ENCODE measurements around the gene COQ3.

COQ3 gene, protein sequence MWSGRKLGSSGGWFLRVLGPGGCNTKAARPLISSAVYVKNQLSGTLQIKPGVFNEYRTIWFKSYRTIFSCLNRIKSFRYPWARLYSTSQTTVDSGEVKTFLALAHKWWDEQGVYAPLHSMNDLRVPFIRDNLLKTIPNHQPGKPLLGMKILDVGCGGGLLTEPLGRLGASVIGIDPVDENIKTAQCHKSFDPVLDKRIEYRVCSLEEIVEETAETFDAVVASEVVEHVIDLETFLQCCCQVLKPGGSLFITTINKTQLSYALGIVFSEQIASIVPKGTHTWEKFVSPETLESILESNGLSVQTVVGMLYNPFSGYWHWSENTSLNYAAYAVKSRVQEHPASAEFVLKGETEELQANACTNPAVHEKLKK

DNA sequence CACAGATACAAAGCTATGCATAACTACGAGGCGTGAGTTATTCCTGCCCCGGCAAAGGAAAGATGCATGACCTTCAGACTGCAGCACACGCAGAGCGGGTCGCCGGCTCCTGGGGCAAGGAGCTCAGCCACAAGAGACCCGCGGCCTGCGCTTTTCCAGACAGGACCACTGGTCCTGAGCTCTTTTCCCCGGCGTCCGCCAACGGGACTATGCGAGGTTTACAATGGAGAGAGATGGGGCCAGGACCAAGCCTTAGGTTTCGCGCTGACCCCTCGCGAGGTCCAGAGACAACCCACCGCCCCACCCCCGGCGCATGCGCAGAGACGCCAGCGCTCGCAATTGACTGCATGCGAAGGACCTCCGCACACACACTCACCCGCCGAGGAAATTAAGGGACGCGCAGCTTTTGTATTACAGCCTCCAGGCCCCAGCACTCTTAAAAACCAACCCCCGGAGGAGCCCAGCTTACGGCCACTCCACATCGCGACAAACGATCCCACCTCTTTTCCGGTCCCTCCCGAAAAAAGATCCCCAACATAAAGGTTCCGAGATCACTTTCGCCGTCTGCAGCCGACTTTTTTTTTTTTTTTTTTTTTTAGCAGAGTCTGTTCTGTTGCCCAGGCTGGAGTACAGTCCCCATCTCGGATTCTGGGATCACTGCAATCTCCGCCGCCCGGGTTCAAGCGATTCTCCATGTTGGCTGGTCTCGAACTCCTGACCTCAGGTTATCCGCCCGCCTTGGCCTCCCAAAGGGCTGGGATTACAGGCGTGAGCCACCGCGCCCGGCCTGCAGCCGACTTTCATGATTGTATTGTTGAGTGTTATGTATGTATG lies at the start of gene COQ3:
COQ3 (minus strand) TSS at position 498 of the 834 bp plus-strand sequence; CDS start at position 482, 16 bp downstream.
- DNase-seq = peak; percentile 54

DNA sequence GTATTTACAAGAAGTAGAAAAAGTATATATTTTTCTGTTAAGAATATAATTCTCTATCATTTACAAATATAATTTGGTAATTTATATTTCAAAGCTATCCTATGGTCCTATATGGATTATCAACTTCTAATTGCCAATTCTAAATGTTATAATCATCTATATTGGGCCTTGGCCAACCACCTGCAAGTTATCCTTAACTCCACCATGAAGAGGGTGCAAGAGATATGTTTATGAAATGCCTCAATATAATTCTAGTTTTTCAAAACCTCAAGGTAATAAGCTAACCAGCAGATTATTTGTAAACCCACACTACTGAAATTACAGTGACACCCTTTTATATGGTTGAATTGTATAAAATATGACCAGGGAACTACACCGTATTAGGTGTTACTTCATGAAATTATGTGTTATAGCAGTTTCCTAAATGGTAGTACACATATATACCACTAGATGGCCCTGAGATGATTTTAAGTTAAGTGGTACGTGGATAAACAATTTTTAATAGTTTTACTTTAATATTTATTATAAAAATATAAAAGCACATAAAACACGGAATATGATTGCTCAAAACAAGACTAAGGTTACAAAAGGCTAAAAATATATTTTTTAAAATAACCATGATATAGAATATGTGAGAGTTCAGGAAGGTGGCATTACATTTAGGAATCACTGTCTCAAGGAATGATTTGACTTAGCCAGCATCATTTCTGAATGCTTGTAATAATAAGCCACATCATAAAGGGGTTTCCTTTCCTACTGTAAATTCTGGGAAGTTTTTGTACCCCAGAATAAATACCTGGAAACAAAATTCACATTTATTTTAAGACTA lies 40.9 kb upstream of the COQ3 start:
- DNase-seq = no peak

DNA sequence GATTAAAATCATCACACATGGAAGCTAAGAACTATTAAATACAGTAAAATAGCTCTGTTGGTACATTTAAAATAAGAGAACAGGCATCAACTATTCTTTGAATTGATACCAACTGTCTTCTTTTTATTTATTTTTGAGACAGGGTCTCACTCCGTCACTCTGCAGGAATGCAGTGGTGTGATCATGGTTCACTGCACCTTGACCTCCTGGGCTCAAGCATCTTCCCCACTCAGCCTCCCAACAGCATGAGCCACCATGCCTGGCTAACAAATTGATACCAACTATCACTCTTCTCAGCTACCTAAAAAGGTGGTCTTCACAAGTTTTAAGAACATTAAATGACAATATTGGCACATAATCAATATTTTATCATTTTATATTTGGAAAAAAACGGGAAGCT lies 38.9 kb upstream of the COQ3 start:
- no peak for DNase-seq

DNA sequence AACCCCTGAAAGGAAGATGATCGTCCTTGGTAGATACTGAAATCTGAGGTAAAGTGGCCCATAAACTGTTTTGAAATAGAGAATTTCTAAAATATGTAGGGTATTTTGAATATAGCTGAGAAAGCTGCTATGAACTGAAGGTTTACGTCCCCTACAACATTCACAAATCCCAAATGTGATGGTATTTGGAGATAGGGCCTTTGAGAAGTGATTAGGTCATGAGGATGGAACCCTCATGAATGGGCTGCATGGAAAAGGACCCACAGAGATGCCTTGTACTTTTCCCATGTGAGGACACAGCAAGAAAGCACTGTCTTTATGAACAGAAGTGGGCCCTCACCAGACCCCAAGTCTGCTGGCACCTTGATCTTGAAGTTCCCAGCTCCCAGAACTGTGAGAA lies 37.9 kb upstream of the COQ3 start:
- DNase-seq = no peak

DNA sequence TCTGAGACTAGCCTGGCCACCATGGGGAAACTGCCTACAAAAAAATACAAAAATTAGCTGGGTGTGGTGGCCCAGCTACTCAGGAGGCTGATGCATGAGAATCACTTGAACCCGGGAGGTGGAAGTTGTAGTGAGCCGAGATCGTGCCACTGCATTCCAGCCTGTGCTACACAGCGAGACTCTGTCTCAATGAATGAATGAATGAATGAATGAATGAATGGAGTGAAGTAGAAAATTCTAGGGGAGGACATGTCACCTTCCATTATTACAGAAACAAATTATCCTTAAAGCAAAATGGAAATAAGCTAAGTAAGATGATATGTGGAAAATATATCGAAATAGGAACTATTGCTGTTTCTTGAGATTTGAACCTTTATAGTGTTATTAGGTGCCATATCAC lies 34.0 kb upstream of the COQ3 start:
- no peak for DNase-seq

DNA sequence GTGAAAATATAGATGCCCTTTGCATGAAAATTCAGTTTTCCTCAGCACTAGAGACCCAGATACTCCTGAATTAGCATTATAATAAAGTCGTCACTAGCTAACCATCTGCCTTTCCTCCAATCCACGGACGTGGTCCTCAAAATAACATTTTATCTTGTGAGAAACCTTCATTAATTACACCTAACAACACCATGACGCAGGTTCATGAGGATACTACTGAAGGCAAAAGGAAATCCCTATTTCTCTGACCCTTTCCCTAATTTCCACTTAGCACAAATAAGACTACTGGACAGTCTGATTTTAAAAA lies 32.4 kb upstream of the COQ3 start:
- no peak for DNase-seq

DNA sequence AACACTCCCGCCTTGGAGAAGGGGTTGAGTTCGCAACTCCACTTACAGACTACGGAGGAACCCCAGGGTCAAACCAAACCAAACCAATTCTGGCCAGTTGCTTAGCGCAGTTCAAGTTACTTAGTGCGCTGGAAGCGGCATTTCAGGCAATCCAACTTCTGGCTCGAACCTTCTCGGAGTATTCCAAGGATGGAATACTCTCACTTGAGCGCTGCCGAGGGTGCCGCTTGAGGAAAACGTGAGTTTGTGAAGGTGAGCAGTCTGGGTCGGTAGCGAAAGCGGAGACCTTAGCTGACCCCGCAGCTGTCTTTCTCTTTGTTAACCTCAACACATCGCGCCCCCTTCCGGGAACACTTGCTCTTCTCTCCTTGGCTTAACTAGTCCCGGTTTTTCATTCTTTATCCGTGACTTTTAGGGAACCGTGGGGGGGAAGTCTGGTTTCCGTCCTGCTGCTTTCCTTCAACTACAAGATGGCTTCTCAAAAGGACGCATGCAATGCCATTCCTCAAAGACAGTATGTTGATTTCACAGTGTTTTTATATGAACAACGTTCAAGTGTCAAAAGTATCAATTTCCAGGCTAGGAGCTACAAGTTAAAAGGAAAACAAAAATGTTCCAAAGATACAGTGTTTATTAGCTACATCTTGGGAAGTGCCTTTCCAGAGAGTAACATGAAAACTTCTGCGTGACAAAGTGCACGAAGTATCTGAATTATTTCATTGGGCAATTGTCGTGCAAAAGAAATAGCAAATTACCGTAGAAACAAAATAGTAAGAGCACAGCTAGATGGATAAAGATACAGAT lies 31.9 kb upstream of the COQ3 start:
- peak; percentile 38 for DNase-seq

DNA sequence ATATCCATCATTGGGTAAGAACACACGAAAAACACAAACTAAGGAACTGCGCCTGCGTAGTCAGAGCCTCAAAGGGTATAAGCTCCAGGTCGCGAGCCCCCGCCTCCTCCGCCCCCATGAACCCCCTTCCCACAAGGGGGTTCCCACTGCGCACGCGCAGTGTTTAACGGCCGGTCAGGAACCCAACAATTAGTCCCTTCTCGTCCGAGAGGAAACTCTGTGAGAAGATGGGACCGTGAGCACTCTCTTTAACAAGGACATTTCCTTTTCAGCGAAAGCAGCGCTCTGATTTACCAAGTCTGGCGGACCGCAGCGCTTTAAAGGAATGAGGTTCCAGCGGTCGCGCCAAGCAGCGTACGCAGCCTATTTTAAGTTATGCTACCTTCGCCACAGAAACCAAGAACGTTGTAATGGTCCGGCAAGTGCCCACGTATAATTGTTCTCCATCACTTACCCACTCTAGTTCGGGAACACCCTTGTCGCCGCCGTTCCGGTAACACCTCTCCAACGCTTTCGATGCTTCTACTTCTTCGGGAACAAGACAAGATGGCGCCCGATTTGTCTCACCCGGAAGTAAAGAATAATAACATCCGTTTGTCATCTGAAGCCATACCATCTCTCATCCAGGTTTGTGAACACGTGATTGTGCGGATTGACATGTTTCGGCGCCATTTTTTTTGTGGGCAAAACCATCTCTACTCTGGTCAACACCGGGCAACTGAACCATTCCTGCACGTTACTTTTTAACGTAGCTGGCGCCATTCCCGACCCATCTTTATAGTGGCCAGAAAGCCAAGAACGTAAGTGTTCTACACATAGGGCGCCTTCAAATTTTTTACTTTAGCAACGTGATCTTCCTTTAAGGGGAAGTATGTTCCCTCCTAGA lies 31.0 kb upstream of the COQ3 start, which contains the start of gene PNISR:
PNISR (minus strand) TSS at position 548 of the 886 bp plus-strand sequence. CDS start 10,649 bp downstream, outside the sequence.
- DNase-seq = peak; percentile 78

DNA sequence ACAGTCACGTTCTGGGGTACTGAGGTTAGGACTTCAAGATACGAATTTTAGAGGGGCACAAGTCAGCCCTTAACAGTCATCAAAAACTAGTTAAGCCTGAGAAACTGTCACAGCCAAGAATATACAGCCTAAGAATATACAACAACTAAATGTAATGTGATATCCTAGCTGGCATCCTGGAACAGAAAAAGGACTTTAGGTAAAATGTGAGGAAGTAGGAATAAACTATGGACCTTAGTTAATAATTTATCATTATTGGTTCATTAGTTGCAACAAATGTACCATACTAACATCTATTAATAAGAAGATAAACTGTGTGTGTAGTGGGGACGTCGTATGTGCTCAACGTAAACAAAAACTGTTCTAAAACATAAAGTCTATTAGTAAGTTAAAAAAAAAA lies 30.0 kb upstream of the COQ3 start:
- DNase-seq = no peak

DNA sequence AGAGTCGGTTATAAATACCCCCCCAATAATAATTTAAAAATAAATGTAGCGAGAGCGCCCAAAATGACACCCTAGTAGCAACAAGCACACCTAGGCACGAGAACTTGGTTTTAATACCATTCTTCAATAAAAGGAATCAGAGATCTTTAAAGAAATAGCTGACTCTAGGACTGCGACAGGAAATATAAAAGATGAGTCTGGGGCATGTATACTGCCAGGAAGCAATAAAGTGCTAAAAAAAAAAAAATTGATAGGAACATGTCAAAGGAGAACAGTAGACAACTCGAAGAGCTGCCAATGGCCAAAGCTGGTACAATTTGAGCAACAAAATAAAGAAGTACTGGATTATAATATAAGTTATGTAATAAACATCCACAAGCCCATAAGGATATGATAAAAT lies 28.9 kb upstream of the COQ3 start:
- DNase-seq = no peak

DNA sequence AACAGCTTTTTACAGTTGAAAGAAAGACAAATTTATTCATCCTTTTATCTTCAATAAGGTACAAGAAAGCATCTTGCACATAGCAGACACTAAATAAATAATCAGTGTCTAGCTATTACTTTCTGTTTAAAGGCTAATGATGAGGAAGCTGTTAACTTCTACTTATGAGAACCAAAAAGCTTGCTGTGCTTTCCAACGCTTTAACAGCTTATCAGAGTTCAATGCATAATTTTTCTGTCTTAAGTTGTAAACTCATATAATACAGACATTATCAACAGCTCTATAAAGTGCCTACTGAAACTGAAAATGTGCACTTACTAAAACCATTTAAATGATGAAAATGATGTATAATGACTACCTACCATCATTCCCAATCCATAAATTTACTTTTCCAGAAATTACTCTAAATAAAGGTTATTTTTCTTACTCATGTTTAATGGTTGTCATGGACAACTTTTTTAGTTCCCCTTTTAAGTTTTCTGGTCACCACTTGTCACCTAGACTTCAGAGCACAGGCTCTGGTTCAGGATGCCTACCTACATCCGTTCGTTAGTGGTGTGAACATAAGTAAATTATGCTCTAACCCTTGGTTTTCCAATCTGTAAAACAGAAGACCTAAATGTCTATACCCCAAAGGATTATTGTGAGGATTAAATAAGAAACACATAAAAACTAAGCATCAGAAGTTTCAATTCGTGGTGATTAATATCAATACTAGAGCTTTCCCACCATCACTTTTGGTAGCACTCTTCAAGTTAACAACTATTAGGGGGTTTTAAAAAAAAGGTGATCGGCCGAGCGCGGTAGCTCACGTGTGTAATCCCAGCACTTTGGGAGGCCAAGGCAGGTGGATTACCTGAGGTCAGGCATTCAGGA lies 23.1 kb upstream of the COQ3 start:
- DNase-seq = no peak

DNA sequence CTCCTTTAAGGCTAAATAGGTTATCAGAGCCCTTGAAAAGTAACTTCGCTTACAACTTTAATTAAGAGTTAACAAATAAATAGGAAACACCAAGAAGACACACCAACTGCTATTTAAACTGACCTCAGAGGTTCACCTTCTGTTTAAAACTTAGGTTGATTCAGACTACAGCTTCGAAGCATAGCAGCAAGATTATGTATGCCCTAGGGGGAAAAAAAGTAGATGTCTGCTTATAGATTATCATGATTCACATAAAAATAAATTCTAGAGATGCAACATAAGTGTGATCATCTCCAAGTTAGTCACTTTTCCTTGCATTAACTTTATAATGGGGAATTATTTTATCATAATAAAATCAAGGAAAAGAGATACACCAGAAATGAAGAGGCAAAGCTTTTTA lies 22.2 kb upstream of the COQ3 start:
- no peak for DNase-seq

DNA sequence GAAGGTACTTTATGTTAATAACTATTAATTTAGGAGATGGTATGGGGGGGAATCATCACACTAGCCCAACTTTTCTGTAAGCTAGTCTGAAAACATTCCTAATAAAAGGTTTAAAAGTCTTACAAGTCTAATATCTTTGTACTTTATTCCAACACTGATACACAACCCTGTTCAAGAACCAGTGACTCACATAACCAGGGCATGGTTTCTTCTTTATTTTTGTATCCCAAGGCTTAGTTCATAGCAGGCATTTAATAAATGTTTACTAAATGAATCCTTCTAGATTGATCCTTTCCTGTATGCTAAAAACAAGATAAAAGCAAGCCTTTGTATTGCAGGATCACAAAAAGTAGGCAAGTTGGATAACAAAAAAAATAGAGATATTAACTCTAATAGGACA lies 21.5 kb upstream of the COQ3 start:
- no peak for DNase-seq

DNA sequence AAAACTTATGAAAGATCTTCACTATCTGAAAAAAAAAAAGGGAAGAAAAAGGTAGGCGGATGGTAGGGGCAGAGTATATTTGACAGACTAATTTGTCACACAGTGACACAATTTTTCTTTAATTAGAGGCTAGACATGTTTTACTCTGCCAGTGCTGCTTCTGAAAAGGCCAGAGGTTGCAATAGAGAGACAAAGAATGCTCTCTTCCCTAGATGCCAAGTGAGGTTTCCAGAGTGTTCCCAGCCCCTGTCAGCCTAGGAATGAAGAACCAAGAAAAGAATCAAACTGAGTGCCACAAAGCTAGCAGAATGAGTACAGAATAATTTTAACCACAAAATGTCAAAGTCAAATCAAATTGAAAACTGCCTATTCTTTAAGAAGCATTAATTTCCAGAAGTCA lies 18.1 kb upstream of the COQ3 start:
- DNase-seq = no peak

DNA sequence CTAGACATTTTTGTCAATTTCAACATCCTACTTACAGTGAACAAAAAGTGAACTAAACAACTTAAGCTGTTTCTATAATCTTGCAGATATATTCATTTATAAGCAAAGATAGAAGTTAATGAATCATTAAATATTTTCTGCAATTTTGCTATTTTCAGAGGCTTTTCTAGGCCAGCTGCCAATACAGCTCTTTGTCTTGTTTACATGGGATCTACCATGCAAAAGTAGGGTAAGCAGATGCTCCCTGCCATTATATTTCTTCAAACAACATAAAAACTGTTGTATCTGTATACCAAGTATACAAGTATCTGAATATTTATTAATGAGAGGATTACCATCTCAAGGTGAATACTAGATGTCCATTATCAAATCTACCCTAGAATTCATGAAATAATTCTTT lies 15.7 kb upstream of the COQ3 start:
- DNase-seq = no peak

DNA sequence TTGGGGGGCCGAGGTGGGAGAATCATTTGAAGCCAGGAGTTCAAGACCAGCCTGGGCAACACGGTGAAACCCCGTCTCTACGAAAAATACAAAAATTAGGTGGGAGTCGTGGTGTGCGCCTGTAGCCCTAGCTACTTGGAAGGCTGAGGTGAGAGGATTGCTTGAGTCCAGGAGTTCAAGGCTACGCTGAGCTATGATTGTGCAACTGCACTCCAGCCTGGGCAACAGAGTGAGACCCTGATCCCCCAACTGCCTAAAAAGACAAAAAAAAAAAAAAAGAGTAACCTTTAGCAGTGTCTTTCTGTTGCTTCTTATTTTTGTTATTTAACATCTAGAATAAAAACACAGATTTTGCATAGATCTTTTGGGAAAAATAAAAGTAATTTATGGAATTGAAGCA lies 13.1 kb upstream of the COQ3 start:
- no peak for DNase-seq

DNA sequence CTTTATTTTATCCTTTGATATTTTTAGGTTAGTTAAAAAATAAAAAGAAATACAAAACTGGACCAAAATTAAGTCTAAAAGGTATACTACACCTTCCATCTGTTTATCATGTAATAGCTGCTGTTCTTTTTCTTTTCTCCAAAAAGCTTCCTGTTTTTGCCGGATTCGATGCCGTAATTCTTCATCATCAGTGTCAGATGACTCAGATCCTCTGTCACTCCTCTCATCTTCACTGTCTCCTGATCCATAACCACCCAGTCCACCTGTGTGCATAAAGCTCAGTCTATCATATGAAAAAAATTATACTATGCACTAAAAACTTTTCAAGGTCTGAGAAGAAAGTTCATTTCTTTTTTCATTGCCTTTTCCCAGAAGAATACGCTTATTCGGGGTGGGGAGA lies 8.5 kb upstream of the COQ3 start:
- DNase-seq = no peak

DNA sequence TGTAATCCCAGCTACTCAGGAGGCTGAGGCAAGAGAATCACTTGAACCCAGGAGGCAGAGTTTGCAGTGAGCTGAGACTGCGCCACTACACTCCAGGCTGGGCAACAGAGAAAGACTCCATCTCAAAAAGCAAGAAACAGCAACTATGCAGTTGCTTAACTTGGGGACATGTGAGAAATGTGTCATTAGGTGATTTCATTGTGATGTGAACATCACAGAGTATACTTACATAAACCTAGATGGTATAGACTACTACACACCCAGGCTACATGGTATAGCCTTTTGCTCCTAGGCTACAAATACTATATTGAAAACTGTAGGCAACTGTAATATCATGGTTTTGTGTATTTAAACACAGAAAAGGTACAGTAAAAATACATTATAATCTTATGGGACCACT lies 3.3 kb upstream of the COQ3 start:
- no peak for DNase-seq

DNA sequence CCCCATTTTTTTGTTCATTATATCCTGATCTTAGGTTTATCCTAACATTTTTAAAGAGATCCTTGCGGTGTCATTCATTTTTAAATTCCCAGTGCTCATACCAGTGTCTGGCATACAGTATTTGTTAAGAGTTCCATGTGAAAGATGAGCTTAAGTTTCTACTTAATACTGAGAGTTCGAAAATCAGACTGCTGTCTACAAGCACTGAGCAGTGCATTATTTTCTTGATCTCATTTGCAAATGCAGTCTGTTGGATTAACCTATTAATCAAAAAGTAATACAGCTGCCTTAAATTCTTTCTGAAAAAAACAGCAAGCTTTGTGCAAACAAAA lies 663 bp downstream of the COQ3 start:
- no peak for DNase-seq

DNA sequence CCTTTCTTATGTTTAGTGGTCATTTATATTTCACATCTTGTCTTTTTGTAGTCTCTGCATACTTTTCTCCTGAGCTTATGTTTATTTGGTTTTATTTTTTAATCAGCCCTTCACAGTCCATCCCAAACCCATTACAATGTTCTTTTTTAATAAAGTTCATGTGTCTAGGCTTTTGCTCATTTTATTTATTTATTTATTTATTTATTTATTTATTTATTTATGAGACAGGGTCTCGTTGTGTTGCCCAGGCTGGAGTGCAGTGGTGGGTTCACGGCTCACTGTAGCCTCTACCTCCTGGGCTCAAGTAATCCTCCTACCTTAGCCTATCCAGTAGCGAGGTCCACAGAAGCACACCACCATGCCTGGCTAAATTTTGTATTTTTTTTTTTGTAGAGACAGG lies 3.1 kb downstream of the COQ3 start:
- DNase-seq = no peak

DNA sequence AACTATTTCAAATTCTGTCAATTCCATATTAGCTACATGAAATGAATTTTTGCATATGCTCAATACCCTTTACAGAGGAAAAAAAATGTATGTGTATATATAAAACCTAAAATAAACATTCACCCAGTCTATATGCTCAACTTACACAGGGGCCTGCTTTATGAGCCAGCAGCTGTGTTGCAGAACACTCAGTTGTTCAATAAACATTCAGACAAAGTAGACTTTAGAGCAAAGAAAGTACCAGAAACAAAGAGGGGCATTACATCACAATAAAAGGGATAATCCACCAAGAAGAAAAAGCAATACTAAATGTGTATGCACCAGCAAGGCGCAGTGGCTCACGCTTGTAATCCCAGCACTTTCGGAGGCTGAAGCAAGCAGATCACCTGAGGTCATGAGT lies 9.5 kb downstream of the COQ3 start:
- DNase-seq = no peak

All from activated CD4-positive, alpha-beta T cell treated with anti-CD3 and anti-CD28 coated beads, Interleukin-2, amount 50 U/mL, for 1 hour (primary cell).